ENCODE measurements around the gene PRCD.

Gene PRCD

DNA sequence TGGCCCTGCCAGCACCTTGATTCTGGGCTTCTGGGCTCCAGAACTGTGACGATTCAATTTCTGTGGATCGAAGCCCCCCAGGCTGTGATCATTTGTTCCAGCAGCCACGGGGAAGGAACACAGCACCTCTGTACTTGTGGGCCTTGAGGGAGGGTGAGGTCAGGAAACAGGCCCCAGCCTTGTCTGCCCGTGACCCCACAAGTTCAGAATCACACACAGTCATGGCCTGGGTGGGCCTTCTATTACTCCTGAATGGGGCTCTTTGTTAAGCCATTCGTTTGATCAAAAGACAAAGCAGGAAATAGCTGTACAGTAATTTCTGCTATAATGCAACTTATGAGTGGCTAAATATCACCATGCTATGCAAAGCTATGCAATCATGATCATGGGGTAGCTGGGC lies 35.7 kb downstream of the PRCD start:
- no peak for DNase-seq

DNA sequence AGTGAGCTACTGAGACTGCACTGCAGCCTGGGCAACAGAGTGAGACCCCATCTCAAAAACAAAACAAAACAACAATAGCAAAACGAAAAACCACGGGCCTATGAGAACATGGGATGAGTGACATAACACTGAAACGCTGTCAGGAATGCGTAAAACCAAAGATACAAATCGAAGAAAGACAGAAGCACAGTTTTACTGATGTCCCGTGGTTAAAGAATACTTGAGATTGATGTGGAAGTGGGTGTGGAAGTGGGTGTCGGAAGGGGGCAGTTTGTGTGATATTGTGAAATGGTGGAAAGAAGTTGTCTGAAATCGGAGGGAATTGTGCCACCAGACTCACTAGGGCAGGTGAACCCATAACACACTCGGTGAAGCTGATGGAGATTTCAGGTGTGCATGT lies 36.3 kb downstream of the PRCD start:
- no peak for DNase-seq

DNA sequence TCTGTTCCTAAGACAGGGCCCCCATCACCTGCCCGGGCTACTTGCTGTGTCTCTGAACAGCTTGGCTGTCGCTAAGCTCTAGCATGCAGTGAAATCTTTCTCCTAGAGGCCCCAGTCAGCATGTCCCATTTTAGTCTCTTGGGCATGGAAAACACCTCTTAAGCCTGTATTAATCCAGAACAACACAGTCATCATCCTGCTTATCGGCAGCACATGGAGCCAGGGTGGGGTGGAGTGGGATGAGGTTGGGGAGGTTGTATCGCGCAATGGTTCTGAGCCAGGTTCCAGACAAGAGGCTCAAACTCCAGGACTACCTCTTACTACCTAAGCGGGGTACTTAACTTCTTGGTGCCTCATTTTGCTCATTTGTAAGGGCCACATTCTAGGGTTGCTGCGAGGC lies 38.0 kb downstream of the PRCD start:
- DNase-seq, result no peak

DNA sequence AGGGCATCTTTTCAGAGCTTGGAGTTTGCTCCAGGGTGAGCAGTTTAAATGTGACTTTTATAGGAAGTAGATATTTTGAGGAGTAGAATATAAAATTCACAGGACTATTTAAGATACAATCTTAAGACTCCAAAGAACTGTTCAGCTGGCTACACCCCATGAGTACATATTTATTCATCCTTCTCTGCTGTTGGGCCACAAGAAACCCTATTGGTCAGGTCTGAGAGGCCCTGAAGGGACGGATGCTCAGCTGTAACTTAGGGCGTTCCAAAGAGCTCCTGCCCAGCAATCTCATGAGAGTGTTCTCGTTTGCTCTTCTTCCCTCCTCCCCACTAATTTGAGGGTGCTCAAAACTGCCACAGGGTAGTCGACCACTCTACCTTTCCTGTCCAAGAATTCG lies 38.5 kb downstream of the PRCD start:
- no peak for DNase-seq

DNA sequence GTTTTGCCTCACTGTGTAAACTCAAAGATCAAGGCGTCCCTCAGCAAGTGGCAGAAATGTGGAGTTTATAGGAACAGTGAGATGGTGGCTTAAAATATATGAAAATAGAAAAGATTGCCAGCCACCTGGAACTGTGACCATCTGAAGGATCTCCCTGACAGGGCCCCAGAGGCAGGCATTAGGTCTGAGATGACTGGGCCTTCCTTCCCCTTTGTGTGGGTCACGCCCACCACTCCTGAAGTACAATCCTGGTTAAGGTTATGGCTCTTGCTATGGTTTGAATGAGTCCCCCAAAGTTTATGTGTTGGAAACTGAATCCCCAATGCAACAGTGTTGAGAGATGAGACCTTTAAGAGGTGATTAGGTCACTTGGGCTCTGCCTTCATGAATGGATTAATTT lies 39.4 kb downstream of the PRCD start:
- DNase-seq, result no peak

DNA sequence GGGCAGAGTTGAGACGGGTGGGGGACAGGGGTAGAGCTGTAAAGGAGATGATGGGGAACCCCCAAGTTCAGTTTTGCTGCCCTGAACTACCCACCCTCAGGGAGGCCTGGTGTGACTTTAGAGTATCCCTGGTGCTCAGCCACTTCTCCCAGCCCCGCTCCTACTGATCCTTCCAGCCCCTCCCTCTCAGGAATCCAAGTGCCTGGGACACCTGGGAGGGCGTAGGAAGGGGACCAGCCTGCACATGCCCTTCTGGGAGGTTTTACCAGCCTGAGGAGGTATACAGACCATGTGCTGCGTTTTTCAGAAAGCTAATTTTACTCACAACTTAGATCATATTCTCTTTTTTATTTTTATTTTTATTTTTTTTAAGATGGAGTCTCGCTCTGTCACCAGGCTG lies 41.7 kb downstream of the PRCD start:
- no peak for DNase-seq

DNA sequence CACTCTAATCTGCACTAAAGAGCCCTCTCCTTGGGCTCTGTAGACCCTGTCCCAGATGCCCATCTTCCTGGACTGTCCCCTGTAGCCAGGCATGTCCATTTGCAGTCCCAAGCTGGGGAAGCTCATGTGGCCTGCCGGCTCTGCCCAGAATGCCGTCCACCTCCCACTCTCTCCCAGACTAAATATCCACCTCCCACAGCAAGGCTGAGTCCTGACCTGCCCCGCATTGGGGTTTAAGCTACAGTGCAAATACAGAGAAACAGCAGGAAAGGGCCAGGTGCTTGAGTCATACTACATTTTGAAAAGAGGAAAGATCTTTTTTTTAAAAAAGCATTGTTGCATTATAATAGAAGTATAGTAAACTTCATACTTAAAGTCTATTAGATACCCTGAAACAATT lies 42.8 kb downstream of the PRCD start:
- no peak for DNase-seq

DNA sequence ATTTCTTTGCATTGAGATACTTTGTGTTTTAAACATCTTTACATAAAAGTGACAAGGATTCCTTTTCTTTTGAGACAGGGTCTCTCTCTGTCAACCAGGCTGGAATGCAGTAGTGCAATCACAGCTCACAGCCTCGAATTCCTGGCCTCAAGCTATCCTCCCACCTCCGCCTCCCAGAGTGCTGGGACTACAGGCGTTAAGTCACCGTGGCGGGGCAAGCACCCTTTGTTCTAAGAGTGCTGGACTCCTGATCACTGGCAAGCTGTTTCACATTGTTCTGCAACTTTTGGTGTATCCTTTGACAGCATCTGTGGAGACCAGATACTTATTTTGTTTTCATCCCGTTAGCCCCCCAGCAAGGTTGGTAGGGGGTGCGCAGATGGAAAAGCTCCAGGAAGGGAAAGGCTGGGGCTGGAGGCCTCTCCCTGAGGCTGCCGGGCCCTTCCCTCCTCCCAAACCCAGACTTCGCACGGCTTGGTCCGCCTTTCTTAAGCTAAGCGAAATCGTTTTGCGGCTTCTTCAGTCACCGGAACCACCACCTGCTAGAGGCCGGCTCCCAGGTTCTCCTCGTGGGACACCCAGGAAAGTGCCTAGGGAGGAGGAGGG lies 44.7 kb downstream of the PRCD start:
- no peak for DNase-seq

DNA sequence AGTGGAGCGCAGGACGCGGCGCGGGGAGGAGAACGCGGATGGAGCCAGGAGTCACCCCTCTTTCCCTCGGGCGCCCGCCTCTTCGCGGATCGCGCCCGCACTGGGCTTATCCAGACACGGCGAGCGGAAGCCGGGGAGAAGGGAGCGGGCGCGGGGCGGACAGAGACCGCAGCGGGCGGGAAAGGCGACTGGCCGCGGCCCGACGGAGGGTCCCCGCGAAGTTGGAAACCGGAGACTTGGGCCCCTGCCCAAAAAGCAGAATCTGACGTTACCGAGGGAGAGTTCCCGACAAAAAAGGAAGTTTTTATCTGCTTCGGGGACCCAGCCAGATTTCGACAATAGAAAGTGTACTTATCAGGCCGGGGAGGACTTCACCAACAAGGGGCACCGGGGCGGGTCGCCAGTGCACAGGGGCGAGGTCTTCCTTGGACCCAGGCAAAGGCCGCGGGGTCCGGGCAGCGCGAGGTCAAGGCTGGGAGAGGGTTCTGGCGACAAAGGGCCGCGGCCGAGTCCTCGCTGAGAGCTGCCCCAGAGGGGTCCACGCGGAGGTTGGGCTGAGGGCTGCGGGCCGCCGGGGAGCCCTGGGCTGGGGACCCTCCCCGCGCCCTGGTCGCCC lies 45.3 kb downstream of the PRCD start:
- no peak for DNase-seq

DNA sequence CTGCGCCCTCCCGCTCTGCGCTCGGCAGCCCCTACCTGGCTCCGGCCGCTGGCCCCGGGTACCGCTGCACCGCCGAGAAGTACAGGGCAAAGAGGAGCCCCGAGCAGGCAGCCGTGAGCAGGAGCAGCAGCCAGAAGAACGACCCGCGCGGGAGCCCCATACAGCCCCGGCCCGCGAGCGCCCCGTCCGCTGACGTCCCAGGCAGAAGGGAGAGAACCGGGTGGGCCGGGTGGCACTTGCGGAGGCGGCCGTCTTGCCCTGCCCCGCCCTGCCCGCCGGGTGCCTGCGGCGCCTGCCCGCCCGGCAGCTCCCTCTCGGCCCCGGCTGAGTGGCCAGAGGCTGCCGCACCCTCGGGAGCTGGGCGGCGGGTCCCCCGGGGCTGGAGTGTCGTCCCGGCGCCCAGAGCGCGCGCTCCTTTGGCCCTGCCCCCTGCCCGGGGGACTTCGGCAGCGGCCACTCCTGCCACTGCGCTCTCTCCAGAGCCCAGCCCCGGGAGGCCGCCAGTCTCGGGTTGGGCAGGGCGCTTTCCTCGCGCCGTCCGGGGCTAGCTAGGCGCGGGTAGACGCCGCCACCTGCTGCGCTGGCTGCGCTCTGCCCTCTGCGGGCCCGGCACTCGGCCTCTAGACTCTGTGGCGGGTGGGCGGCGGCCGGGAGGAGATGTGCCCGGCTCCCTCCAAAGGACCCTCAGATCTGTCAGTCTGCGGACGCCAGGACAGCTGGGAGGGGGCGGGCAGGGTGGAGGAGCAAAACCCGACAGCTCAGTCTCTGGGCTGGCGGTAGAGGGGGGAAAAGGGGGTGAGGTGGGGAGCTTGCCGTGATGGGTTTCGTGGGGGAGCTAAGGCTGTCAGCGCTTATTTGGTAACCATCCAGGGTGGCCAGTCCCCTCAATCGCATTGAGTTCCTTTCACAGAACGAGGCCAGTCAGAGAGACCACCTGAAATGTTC lies 46.1 kb downstream of the PRCD start, which contains the start of gene ST6GALNAC2:
Gene ST6GALNAC2 (minus strand): TSS at position 212 of the 945 bp plus-strand sequence. CDS start 52 bp downstream, at position 160.
- DNase-seq, result peak; percentile 44

DNA sequence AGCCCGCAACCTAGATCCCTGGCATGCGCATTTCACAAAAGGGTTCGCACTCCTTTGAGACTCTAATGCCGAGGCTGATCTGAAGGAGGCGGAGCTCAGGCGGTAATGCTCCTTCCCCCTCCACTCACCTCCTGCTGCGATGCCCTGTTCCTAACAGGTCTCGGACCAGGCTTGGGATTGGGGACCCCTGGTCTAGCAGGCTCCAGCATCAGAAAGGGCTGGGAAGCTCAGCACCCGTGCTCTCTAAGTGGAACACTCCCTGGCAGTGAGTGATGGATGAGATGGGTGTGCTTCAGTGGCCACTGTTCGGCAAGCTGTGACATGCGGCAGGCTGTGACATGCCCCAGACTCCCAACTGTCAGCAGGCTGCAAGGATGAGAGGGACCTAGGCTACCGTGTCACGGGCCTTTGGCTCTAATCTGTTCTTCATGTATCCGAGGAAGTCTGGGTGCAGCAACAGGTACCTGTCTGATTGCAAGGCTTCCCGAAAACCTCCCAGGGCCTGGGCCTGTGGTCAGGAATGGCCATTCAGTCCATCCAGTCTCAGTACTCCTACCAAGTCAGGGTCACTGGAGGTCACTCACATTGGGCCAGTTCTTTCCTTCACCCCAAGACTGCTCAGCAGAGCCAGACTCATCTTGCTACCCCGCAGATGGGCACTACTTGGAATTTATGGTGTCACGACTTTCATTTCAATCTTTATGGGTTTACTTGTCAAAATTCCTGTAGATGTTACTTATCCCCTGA lies 47.1 kb downstream of the PRCD start:
- DNase-seq, result no peak

DNA sequence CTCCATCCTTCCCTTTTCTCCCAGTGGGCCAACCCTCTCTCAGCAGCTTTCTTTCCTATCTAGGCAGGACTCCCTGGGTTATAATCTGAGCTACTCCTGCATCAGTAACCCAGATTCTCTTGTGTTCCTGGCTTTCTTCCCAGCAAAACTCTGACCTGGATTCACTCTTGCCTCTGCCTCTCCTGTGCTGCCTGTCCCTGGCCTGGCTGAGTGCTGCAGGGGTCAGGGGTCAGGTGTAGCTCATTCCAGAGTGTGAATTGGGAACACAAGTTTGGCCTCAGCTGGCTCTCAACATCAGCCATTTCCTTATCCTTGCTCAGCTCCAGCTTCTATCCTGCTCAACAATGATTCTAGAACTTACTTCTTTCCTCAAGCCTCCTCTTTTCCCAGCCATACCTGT lies 48.3 kb downstream of the PRCD start:
- DNase-seq, result no peak

DNA sequence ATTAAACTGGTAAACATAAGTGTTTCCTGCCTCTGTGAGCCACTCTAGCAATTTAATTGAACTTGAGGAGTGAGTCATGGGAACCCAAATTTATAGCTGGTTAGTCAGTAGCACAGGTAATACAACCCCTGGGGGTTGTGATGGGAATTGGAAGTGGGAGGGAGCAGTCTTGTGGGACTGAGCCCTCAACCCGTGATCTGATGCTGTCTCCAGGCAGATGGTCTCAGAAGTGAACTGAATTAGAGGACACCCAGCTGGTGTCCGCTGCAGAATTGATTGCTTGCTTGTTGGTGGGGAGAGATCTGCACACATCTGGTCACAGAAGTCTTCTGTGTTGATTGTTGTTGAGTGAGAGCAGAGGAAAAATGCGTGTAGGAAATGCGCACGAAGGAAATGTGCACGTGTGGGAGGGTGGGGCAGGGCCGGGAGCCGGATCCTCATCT lies 53.6 kb downstream of the PRCD start:
- no peak for DNase-seq

DNA sequence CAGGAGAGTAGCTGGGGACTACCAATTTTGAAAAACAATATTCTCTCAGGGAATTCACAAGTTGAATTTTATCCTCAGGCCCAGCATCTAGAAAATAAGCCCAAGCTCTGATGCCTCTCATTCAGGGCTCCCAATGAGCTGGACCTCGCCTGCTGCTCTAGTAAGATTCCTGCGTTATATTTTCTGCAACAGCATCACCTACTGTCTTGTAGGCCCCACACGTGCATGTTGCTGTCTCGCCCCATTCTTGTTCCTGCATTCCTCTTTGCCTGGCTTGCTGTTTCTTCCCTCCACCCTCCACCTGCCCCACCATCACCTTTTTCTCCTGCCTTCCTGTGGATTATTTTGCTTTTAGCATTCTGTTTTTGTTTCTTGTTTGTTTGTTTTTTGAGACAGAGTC lies 54.1 kb downstream of the PRCD start:
- no peak for DNase-seq

DNA sequence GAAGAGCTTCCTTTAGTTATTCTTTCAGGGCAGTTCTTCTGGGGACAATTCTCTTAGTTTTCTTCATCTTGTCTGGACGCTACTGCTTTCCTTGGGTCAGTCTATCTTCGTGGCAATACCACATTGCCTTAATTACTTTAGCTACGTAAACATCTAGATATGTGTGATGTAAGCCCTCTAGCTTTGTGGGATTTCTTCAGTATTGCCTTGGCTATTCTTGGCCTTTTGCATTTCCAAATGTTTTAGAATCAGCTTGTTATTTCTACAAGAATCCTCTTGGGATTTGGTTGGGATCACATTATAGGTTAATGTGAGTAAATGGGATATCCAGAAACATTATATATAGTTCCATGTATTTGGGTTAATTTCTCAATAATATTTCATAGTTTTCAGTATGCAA lies 54.8 kb downstream of the PRCD start:
- DNase-seq, result no peak
